Measurements from ENCODE around the gene COX6A2.

Gene COX6A2

GRCh38 chr16:31428279-31428597, at the start of gene COX6A2:
Gene COX6A2 (minus strand): TSS chr16:31428360. CDS start chr16:31428325, 35 bp downstream.
- DNase-seq, result no peak

DNA sequence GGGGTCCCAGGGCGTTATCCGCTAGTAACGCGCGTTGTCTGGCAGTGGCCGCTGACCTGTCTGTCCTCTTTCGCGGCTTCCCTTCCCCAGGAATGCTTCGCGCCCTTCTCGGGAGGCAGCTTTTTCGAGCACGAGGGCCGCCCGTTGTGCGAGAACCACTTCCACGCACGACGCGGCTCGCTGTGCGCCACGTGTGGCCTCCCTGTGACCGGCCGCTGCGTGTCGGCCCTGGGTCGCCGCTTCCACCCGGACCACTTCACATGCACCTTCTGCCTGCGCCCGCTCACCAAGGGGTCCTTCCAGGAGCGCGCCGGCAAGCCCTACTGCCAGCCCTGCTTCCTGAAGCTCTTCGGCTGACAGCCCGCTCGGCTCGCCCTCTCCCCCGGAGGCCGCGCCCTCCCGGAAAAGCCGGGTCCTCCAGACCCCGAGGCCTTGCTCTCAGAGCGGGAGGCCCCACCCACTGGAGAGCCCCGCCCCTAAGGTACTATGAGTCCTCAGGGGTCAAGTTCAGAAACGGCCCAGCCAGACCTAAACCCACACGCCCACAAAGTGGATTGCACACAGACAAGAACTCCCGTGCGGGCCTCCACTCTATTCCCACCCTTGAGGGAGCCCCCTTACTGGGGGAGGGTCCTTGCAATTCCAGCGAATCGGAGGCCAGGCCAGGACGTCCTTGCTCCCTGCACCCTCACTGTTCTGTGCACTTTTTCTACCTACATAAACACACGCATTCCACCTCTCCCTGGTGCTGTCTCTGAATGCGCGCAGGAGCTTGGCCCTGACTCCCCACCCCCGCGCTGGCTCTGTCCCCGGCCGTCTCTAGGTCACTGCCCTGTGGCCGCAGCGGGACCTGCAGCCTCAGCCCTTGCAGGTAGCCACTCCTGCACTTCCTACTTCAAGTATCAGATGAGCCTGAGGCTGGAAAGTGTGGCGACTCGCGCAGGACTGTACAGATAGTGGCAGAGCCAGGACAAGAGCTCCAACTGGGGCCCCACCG, 49.4 kb upstream of the COX6A2 start:
- peak; percentile 89 for DNase-seq

DNA sequence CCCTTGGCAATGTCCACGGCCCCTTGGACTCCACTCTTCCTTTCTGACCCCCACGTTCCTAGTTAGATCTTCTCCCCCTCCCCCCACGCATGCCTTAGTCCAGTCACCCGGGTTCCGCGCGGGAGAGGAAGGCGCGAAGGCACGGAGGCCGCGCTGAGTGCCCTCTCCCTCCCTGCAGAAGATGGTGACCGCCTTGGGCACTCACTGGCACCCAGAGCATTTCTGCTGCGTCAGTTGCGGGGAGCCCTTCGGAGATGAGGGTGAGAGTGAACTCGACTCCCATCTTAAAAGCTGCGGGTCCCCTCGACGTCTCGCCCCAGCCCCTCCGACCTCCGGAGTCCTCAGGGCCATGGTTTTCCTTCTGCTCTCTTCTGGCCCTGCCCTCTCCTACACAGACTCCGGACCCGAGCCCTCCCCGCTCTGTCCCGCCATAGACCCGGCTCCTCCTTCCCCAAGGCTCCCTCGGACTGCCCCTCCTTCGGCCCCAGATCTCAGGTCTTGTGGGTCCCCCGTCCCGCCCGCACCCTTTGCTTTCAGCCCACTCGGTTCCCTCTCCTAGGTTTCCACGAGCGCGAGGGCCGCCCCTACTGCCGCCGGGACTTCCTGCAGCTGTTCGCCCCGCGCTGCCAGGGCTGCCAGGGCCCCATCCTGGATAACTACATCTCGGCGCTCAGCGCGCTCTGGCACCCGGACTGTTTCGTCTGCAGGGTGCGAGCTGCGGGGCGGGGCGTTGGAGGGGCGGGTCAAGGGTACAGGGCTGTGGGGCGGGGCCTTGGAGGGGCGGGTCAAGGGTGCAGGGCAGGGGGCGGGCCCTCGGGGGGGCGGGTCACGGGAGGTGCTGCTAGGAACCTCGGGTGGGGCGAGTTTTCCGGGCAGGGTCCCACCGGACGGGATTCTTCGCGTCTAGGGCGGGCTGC, 48.4 kb upstream of the COX6A2 start:
- peak; percentile 93 for DNase-seq

DNA sequence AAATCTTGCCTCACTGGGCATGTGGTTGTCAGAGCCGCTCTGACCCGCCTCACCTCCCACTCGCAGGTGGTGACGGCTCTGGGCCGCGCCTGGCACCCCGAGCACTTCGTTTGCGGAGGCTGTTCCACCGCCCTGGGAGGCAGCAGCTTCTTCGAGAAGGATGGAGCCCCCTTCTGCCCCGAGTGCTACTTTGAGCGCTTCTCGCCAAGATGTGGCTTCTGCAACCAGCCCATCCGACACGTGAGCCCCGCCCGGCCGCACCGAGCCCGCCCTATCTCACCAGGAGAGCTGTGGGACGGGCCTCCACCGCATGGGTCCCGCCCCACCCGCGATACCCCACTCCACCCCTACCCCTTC, 47.8 kb upstream of the COX6A2 start:
- DNase-seq, result peak; percentile 51

GRCh38 chr16:31474773-31475738, 46.9 kb upstream of the COX6A2 start:
- no peak for DNase-seq

- peak; percentile 43 for DNase-seq
Measured at GRCh38 chr16:31474173-31474714, 46.1 kb upstream of the COX6A2 start.

GRCh38 chr16:31473264-31473984, 45.3 kb upstream of the COX6A2 start:
- DNase-seq, result no peak

DNA sequence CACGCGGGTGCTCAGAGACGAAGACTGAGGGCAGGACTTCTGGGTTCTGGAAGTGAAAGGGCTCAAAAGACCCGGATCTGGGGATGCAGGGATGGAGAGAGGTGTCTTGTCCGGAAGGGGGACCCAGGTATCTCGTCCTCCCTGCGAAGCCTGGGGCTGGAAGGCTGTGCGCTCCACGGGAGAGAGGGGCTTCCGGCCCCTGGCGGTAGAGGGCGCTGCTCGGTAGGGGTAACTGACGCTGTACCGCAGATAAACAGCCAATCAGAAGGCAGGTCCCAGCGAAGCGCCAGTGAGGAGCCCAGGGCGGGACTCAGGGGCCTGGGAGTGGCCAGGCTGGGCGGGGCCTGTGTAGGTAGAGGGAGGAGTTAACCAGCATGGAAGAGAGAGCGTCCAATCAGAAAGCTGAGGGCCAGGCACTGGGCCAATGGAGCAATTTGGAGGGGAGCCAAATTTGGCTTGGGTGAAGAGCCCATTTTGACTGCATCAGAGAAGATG, 44.6 kb upstream of the COX6A2 start:
- DNase-seq, result peak; percentile 86

DNA sequence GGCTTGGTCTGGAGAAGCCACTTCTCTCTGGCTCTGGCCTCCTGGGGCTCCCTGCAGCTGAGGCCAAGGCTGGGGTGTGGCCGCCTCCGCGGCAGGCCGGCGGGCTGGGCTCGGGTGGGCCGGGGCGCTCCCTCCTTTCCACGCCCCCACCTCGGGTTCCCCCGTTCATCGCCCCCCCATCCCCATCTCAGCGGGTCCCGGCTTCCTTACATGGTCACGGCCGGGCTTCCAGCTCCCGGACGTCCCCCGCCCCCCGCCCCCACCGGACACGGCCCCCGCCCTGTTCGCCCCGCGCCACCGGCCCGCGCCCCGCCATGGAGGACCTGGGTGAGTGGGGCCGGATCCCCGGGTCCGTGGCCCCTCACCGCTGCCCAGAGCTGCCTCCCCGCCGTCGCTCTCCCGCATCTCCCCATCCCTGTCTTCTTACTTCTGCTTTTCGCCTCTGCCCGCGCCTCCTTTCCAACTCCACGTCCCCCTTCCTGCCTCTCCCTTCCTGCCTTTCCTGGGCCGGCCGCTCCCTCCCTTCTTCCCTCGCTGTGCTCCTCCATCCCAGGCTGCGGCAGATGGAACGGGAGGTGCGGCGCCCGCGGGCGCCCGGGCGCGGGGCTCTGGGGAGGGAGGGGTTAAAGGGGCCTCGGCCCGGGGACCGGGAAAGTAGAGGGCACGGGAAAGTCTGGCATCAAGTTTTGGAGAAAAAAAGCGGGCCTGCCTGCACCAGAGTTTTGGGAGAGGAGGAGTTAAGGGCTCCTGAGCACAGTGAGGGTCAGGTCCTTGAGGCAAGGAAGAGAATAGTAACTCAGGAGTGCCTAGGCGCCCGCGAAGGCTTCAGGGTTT, 43.9 kb upstream of the COX6A2 start, which contains the start of gene TGFB1I1:
TGFB1I1 (plus strand) TSS at position 278 of the 834 bp plus-strand sequence; CDS start at position 315, 37 bp downstream.
- peak; percentile 52 for DNase-seq

- no peak for DNase-seq
Measured at GRCh38 chr16:31471241-31471874, 43.2 kb upstream of the COX6A2 start.

- DNase-seq, result no peak
Measured at GRCh38 chr16:31470615-31471014, 42.5 kb upstream of the COX6A2 start.

GRCh38 chr16:31467858-31468257, 39.7 kb upstream of the COX6A2 start:
- DNase-seq, result no peak

DNA sequence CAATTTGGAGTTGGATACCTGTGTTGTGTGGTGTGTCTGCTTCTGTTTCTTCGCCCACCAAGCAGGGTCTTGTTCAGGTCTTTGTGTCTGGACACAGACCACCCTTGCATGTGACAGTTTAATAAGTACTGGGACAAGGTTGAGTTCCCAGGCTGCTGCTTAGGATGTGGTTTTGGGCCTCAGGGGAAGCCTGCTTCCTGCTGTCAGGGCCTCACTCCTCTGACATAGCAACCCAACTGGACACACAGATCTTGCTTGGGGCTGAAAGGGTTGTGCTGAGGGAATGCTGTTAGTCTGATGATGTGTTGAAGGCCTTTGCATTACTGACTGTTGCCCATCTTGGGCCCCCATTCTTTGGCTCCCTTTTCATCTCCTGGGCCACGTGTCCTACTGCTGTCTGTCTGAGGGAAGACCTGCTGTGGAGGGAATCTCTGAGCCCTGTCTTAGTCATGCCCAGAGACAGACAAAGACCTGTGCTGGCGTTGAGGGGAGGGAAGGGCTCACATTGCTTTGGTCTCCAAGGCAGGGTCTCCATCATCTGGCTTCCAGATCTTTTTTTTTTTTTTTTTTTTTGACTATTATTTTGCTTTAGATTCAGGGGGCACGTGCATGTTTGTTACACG, 39.1 kb upstream of the COX6A2 start:
- DNase-seq, result peak; percentile 62

GRCh38 chr16:31466381-31466841, 38.3 kb upstream of the COX6A2 start:
- DNase-seq, result no peak

DNA sequence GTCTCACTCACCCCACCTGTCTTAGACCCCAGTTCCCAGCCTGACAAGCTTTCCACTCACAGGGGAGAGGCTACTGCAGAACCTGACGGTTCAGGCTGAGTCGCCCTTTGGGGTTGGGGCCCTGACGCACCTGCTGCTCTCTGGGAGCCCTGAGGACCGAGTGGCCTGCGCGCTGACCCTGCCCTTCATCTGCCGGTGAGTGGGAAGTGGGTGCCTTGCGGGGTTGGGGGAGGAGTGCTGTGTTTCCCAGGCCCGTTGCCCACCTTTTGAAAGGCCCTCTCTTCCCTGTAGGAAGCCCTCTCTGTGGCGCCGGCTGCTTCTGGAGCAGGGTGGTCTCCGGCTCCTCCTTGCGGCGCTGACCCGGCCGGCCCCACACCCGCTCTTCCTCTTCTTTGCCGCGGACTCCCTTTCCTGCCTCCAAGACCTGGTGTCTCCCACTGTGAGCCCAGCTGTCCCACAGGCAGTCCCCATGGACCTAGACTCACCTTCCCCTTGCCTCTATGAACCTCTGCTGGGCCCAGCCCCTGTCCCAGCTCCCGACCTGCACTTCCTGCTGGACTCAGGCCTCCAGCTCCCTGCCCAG, 37.7 kb upstream of the COX6A2 start:
- DNase-seq, result no peak

GRCh38 chr16:31464781-31465260, 36.7 kb upstream of the COX6A2 start:
- no peak for DNase-seq

DNA sequence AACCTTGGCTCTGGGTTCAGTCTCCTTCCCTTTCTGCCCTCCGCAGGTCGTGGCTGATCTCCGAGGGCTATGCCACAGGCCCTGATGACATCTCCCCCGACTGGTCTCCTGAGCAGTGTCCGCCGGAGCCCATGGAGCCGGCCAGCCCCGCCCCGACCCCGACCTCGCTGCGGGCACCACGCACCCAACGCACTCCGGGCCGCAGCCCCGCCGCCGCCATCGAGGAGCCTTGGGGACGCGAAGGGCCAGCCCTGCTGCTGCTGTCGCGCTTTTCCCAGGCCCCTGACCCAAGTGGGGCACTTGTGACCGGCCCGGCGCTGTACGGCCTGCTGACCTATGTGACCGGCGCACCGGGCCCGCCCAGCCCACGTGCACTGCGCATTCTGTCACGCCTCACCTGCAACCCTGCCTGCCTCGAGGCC, 36.2 kb upstream of the COX6A2 start:
- DNase-seq, result no peak

Data from hematopoietic multipotent progenitor cell treated with erythropoietin and hydrocortisone succinate and interleukin-3 and kit ligand, for 4 days (in vitro differentiated cells).